GM12864 (cell line): Measurements from ENCODE around the gene DENND2C.

ENCODE experiments used
- DNase-seq: peaks from one replicate; pipeline ENCODE4 v3.0.0-alpha.2; 2011; ENCODE audit warnings: low read depth
- H3K4me3 ChIP-seq: 2 replicates; pipeline ENCODE4 v1.5.1; 2011; ENCODE audit warnings: mild to moderate bottlenecking, low read depth, low read length, control low read depth
- CTCF ChIP-seq: IDR thresholded peaks from 2 replicates; pipeline ENCODE4 v1.5.1; 2011; ENCODE audit warnings: low read depth, mild to moderate bottlenecking, moderate library complexity, low read length, control low read depth, inconsistent platforms; ENCODE audit errors: missing control alignments

Gene DENND2C

GRCh38 chr1:114641377-114641776 is 28.5 kb downstream of the DENND2C start:
- H3K4me3 ChIP-seq: no peak overlapping the region
- no peak for DNase-seq
- no peak for TF ChIP-seq CTCF

DNA sequence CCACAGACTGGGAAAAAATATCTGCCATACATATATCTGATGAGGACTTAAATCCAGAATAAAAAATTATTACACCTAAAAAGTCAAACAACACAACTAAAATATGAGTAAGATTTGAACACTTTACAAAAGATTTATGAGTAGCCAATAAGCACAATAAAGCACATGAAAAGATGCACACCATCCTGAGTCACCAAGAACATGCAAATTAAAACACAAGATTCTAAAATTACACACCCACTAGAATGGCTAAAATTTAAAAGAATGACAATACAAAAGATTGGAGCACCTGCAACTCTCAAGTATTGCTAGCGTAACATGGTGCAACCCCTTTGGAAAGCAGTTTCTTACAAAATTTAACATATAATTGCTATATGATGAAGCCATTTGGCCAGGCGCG is 30.9 kb downstream of the DENND2C start:
- no peak for DNase-seq
- no peak for TF ChIP-seq CTCF
- H3K4me3 ChIP-seq: no peak overlapping the region

DNA sequence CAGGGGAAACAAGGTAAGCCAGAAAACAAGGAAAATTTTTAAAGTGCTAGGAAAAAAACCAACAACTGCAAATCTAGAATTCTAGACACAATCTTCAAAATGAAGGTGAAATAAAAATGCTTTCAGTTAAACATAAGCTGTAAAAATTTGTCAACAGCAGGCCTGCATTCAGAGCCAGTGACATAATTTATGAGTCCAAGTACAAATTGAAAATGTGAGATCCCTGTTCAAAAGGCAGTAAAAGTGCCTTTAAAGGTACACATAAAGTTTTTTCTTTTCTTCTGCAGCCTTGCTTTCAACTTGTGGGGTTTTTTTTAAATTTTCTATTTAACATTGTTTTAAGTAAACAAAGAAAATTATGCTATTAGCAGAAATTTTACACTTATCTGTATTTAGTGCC is 37.4 kb downstream of the DENND2C start:
- DNase-seq: no peak
- no peak for TF ChIP-seq CTCF
- H3K4me3 ChIP-seq: no peak overlapping the region

DNA sequence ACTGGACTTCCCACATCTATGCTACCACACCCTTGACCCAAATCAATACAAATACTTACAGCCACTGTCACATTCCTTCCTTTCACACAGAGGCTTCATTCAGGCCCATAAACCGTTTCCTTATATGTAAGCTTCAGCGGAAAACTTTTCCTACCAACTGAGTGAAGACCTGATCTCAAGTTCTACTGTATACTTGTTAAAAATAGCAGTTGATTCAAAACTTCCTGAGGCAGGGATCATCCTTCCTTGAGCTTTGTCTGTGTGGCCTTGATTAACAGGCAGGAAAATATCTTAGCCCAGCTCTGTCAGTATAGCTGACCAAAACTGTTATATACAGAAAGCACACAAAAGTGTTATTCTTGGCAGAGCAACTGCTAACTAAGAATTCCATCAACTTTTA is 42.7 kb downstream of the DENND2C start:
- DNase-seq: no peak
- H3K4me3 ChIP-seq: no peak overlapping the region
- no peak for TF ChIP-seq CTCF

DNA sequence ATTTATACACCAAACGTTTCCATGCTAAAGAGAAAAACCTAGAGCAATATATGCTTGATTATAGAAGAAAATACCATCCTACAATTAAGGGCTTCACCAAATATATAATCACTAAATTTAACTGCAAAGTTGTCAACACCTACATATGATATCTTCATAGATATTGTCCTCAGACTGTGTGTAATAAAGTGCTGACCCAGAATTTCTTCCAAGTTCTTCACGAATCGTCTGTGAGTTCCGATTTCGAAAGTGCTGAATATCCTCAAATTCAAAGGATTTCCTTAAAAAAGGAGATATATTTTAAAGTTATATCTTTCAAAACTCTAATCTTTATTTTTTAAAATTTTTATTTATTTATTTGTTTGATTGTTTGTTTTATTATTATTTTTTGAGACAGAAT is 46.5 kb downstream of the DENND2C start:
- H3K4me3 ChIP-seq: no peak overlapping the region
- no peak for TF ChIP-seq CTCF
- DNase-seq: no peak

GRCh38 chr1:114620419-114620818 is 49.4 kb downstream of the DENND2C start:
- no peak overlapping the region for H3K4me3 ChIP-seq
- no peak for DNase-seq

More at GRCh38 chr1:114620419-114620818, 49.4 kb downstream of the DENND2C start:
- no peak for TF ChIP-seq CTCF
